Measurements from ENCODE around the gene CYB561. TPM values are rescaled to one million over a fixed set of nuclear protein-coding genes. Genes with fewer than 3 reads are reported as not detected.

The CYB561 gene
- total and polyA plus RNA-seq, 2 experiments from 2014 or later, result 15.9 to 19.1 TPM

- H3K27ac ChIP-seq, result no peak overlapping the region
These were observed 35.4 kb upstream of the CYB561 start for GRCh38 chr17:63481488-63481870.

GRCh38 chr17:63480826-63481487 is 34.9 kb upstream of the CYB561 start:
- no peaks in the 10 kb centered on the region for H4K20me1 ChIP-seq (ENCODE audit: insufficient read depth)
- in situ Hi-C loops (cut with MboI), result no loop called here
- no peak overlapping the region for H3K27ac ChIP-seq
- H3F3A ChIP-seq (ENCODE audit: insufficient read depth), result no peaks in the 10 kb centered on the region
- WGBS, 2 experiments (ENCODE audit: low coverage in 1 of 2, low lambda C conversion rate in 2 of 2, missing lambda C conversion rate in 2 of 2), result 80 to 83% methylated on average over 9 to 11 of the region's 11 CpGs
- peaks cover 13% of the 10 kb centered on the region for H3K4me1 ChIP-seq (ENCODE audit: insufficient read depth)
- H3K36me3 ChIP-seq (ENCODE audit: low read depth), result no peaks in the 10 kb centered on the region
- DNase-seq, result no peak
- no peaks in the 10 kb centered on the region for H3K9me2 ChIP-seq (ENCODE audit: insufficient read depth)
- H3K9me3 ChIP-seq (ENCODE audit: low read depth), result no peaks in the 10 kb centered on the region
- H3K4me2 ChIP-seq (ENCODE audit: unreplicated experiment), result no peak overlapping the region
- H3K27me3 ChIP-seq (replicated peaks; ENCODE audit: insufficient read depth), result no peaks in the 10 kb centered on the region
- TF ChIP-seq EZH2phosphoT487 (IDR thresholded peaks at IDR 0.05; ENCODE audit: insufficient read depth, low read depth) (no peak), EZH2 (IDR thresholded peaks at IDR 0.05; ENCODE audit: insufficient read depth, poor library complexity, severe bottlenecking) (no peak)
- H3K4me3 ChIP-seq, result no peak overlapping the region
- no peak overlapping the region for H2AFZ ChIP-seq
- H3K9ac ChIP-seq, result no peak overlapping the region
- H3K79me2 ChIP-seq (ENCODE audit: insufficient read depth), result no peaks in the 10 kb centered on the region

More at GRCh38 chr17:63481488-63481870, 35.4 kb upstream of the CYB561 start:
- Histone ChIP-seq H4K20me1 (ENCODE audit: insufficient read depth) (no peaks in the 10 kb centered on the region), H3F3A (ENCODE audit: insufficient read depth) (no peaks in the 10 kb centered on the region), H3K27me3 (replicated peaks; ENCODE audit: insufficient read depth) (no peaks in the 10 kb centered on the region), H3K4me2 (ENCODE audit: unreplicated experiment) (no peak overlapping the region), H3K4me1 (ENCODE audit: insufficient read depth) (peaks cover 13% of the 10 kb centered on the region), H3K36me3 (ENCODE audit: low read depth) (no peaks in the 10 kb centered on the region), H3K79me2 (ENCODE audit: insufficient read depth) (no peaks in the 10 kb centered on the region), H3K9ac (no peak overlapping the region), H3K9me3 (ENCODE audit: low read depth) (no peaks in the 10 kb centered on the region), H2AFZ (no peak overlapping the region), H3K4me3 (no peak overlapping the region), H3K9me2 (ENCODE audit: insufficient read depth) (no peaks in the 10 kb centered on the region)
- in situ Hi-C loops (cut with MboI), result no loop called here
- 84 to 89% methylated on average over 16 of the region's 16 CpGs for WGBS, 2 experiments (ENCODE audit: low coverage in 1 of 2, low lambda C conversion rate in 2 of 2, missing lambda C conversion rate in 2 of 2)
- no peak for DNase-seq
- TF ChIP-seq EZH2phosphoT487 (IDR thresholded peaks at IDR 0.05; ENCODE audit: insufficient read depth, low read depth) (no peak), EZH2 (IDR thresholded peaks at IDR 0.05; ENCODE audit: insufficient read depth, poor library complexity, severe bottlenecking) (no peak)

GRCh38 chr17:63480192-63480784 is 34.2 kb upstream of the CYB561 start:
- DNase-seq, result no peak
- H2AFZ ChIP-seq, result no peak overlapping the region
- TF ChIP-seq EZH2 (IDR thresholded peaks at IDR 0.05; ENCODE audit: insufficient read depth, poor library complexity, severe bottlenecking), result no peak
- TF ChIP-seq EZH2phosphoT487 (IDR thresholded peaks at IDR 0.05; ENCODE audit: insufficient read depth, low read depth), result no peak
- no peaks in the 10 kb centered on the region for H3F3A ChIP-seq (ENCODE audit: insufficient read depth)
- H3K4me2 ChIP-seq (ENCODE audit: unreplicated experiment), result no peak overlapping the region
- in situ Hi-C loops (cut with MboI), result no loop called here
- H4K20me1 ChIP-seq (ENCODE audit: insufficient read depth), result no peaks in the 10 kb centered on the region
- H3K9me3 ChIP-seq (ENCODE audit: low read depth), result no peaks in the 10 kb centered on the region
- no peaks in the 10 kb centered on the region for H3K36me3 ChIP-seq (ENCODE audit: low read depth)
- no peaks in the 10 kb centered on the region for H3K27me3 ChIP-seq (replicated peaks; ENCODE audit: insufficient read depth)
- H3K4me3 ChIP-seq, result no peak overlapping the region
- H3K9me2 ChIP-seq (ENCODE audit: insufficient read depth), result no peaks in the 10 kb centered on the region
- no peak overlapping the region for H3K27ac ChIP-seq
- H3K4me1 ChIP-seq (ENCODE audit: insufficient read depth), result peaks cover 13% of the 10 kb centered on the region
- H3K9ac ChIP-seq, result no peak overlapping the region
- H3K79me2 ChIP-seq (ENCODE audit: insufficient read depth), result no peaks in the 10 kb centered on the region
- 87 to 92% methylated on average over 19 to 21 of the region's 21 CpGs for WGBS, 2 experiments (ENCODE audit: low coverage in 1 of 2, low lambda C conversion rate in 2 of 2, missing lambda C conversion rate in 2 of 2)

GRCh38 chr17:63479495-63480184 is 33.5 kb upstream of the CYB561 start:
- H3K4me1 ChIP-seq (ENCODE audit: insufficient read depth), result peaks cover 13% of the 10 kb centered on the region
- no peak for TF ChIP-seq EZH2 (IDR thresholded peaks at IDR 0.05; ENCODE audit: insufficient read depth, poor library complexity, severe bottlenecking)
- no peak for TF ChIP-seq EZH2phosphoT487 (IDR thresholded peaks at IDR 0.05; ENCODE audit: insufficient read depth, low read depth)
- no peaks in the 10 kb centered on the region for H3K27me3 ChIP-seq (replicated peaks; ENCODE audit: insufficient read depth)
- in situ Hi-C loops (cut with MboI), result no loop called here
- no peaks in the 10 kb centered on the region for H3F3A ChIP-seq (ENCODE audit: insufficient read depth)
- H3K79me2 ChIP-seq (ENCODE audit: insufficient read depth), result no peaks in the 10 kb centered on the region
- no peak for DNase-seq
- no peak overlapping the region for H3K4me2 ChIP-seq (ENCODE audit: unreplicated experiment)
- no peak overlapping the region for H3K4me3 ChIP-seq
- no peaks in the 10 kb centered on the region for H3K9me3 ChIP-seq (ENCODE audit: low read depth)
- no peak overlapping the region for H3K27ac ChIP-seq
- H4K20me1 ChIP-seq (ENCODE audit: insufficient read depth), result no peaks in the 10 kb centered on the region
- no peak overlapping the region for H2AFZ ChIP-seq
- H3K9ac ChIP-seq, result no peak overlapping the region
- no peaks in the 10 kb centered on the region for H3K9me2 ChIP-seq (ENCODE audit: insufficient read depth)
- WGBS, 2 experiments (ENCODE audit: low coverage in 1 of 2, low lambda C conversion rate in 2 of 2, missing lambda C conversion rate in 2 of 2), result 83 to 85% methylated on average over 17 of the region's 17 CpGs
- no peaks in the 10 kb centered on the region for H3K36me3 ChIP-seq (ENCODE audit: low read depth)

Data from GM23248 (cell line).